Omental fat pad (tissue), 4 donors: Measurements from ENCODE around the gene KIF3A. TPM values are rescaled to one million over a fixed set of nuclear protein-coding genes. Genes with fewer than 3 reads are reported as not detected.
"Not testable (repeated sequence)": the region's sequence is repeated elsewhere in the genome, so short reads cannot be mapped to it uniquely, and the experiment has no call there.

ENCODE experiments used
- ATAC-seq: fragments of 150-250 bp; one replicate; pipeline ENCODE4 v1.9.1; 2016; ENCODE audit warnings: mild to moderate bottlenecking, moderate library complexity; ENCODE audit not compliant: low FRiP score
- DNase-seq: peaks from one replicate; pipeline ENCODE4 v3.0.0-alpha.2; 2019; ENCODE audit warnings: low spot score
- CTCF ChIP-seq, 3 donors: fragments of 450-650 bp; IDR thresholded peaks; one replicate each; pipeline ENCODE4 v1.5.1; 2016 to 2017; ENCODE audit warnings: antibody characterized with exemption in 3 of 3, mild to moderate bottlenecking in 3 of 3, moderate library complexity in 2 of 3
- total RNA-seq, 4 donors: library from RNA; depleted of rRNA; stranded (reverse); fragments of >200 nt; gene quantifications; one replicate each; pipeline ENCODE4 v1.1.0, GENCODE V29; 2016

The KIF3A gene
- total RNA-seq, 4 donors from 2014 or later, result 4.4 to 10.4 (median 5.9) TPM

GRCh38 chr5:132692632-132692967 lies 44.7 kb downstream of the KIF3A start:
- TF ChIP-seq CTCF (IDR thresholded peaks at IDR 0.05), result no peak
- DNase-seq (no peak), ATAC-seq (no peak)

GRCh38 chr5:132691755-132692631 lies 45.4 kb downstream of the KIF3A start:
- not testable (repeated sequence) for DNase-seq, ATAC-seq

- DNase-seq, result no peak
Observed at GRCh38 chr5:132690156-132690555, 47.2 kb downstream of the KIF3A start.

GRCh38 chr5:132689513-132689912 lies 47.8 kb downstream of the KIF3A start:
- ATAC-seq (no peak), DNase-seq (no peak)
- TF ChIP-seq CTCF (IDR thresholded peaks at IDR 0.05), result no peak

More at GRCh38 chr5:132690156-132690555, 47.2 kb downstream of the KIF3A start:
- TF ChIP-seq CTCF (IDR thresholded peaks at IDR 0.05), result no peak
- no peak for ATAC-seq

GRCh38 chr5:132688536-132689339 lies 48.6 kb downstream of the KIF3A start:
- ATAC-seq (no peak), DNase-seq (no peak)
- TF ChIP-seq CTCF (IDR thresholded peaks at IDR 0.05), result no peak

GRCh38 chr5:132687995-132688394 lies 49.4 kb downstream of the KIF3A start:
- DNase-seq (no peak), ATAC-seq (no peak)
- TF ChIP-seq CTCF (IDR thresholded peaks at IDR 0.05), result no peak

GRCh38 chr5:132686193-132686592 lies 51.2 kb downstream of the KIF3A start:
- TF ChIP-seq CTCF (IDR thresholded peaks at IDR 0.05), result no peak

More at GRCh38 chr5:132686193-132686592, 51.2 kb downstream of the KIF3A start:
- no peak for ATAC-seq
- no peak for DNase-seq
